ENCODE data around the gene ZNF827.

The ZNF827 gene

GRCh38 chr4:145887241-145887991 is 51.2 kb downstream of the ZNF827 start:
- DNase-seq = no peak

DNA sequence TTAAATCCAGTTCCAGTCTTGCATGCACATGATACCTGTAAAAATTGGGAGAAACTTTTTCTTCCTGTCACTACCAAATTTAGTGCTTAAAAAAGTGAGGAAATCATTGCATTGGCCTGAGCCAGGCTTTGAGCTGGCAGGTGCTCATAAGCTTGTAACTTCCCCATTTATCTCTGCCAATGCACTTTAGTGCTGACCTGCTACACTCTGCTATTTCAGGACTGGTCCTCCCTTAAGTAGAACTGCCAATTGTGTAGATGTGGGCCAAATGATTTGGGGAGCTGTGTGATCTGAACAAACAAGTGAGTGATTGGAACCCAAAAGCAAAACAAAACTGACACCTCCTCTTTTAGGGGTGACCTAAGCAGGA is 51.8 kb downstream of the ZNF827 start:
- peak; percentile 50 for DNase-seq

- no peak for DNase-seq
Observed at GRCh38 chr4:145885666-145886065, 53.0 kb downstream of the ZNF827 start.

DNA sequence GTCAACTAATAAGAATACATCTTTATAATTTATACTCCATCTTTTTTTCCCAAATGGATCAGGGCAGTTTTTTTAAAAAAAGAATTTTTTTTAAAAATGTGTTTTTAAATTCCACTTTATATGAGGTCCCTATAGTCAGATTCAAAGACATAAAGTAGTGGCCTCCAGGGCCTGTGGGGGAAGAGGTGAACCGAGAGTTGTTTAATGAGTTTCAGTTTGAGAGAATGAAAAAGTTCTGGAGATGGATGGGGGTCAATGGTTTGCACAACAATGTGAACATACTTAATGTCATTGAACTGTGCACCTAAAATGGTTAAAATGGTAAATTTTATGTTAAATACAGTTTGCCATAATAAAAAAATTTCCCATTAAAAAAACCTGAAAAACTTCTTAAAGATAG is 53.8 kb downstream of the ZNF827 start:
- DNase-seq = no peak

DNA sequence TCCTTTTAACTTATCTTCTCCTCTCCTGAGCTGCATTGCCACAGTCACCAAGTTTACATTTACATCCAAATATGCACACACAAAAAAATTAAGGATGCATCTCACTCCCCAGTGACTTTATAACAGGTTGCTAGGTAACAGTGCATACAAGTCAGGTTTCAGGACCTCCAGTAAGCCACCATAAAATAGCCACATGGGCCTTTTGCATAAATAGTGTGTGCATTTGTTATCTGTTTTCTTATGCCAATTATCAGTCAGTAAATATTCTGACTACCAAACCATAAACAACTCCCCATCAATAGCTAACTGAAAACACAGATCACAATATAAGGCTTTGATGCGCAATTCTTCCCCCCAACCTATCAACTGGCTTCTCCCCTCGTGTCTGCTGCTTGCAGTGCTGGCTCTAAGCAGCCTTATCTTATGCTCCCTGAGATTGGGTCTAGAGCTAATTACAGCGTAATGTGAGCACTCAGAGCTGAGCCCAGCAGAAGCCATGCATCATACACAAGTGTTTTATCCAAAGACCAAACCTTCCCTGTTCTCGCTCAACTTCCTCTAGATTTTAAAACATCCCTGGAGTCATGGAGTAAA is 55.4 kb downstream of the ZNF827 start:
- DNase-seq = no peak

- DNase-seq = no peak
Observed at GRCh38 chr4:145882604-145883003, 56.0 kb downstream of the ZNF827 start.

- peak; percentile 48 for DNase-seq
Observed at GRCh38 chr4:145881989-145882388, 56.6 kb downstream of the ZNF827 start.

DNA sequence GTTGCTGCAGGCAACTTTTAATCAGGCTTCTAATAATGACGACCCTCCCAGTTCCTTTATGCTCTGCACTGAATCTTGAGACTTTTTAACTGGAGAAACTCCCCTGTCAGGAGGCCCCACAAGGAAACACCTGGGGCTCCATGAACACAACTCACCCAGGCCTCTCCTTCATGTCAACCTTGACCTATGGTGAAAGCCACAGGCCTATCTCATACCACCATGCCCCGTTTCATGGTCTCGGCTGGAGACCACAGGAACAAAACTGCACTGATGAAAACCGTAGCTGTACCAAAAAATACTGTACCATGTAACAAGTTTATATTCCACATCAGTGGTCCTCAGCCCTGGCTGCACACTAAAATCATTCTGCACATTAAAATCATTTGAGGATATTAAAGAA is 57.0 kb downstream of the ZNF827 start:
- DNase-seq = no peak

DNA sequence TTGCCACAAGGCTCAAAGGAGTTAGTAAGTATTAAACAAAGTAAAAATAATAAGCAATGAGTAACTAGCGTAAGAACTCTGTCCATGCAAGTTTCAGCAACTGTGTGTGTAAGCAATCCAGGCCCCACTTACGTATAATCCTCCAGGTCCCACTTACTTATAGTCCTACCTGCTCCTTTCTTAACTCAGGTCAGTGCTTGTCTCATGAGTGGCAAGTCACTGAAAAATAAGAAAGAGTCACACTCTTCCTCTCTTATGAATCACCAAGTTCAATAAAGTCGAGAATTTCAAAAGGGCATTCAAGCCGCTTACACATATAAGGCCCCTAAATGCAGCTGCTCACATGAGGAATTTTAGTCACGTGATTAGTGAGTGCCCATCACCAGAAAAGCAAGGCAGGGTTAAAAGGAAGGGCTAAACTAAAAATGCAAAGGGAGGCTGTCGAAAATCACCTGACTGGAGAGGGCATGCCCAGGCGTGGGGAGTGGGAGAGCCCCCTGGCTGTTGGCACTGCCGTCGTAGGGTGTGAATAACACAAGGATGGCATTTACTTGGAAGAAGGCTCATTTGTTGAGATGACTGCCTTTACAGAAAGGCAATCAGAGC is 58.2 kb downstream of the ZNF827 start:
- no peak for DNase-seq

- no peak for DNase-seq
Observed at GRCh38 chr4:145879598-145879997, 59.0 kb downstream of the ZNF827 start.

GRCh38 chr4:145878501-145879435 is 59.9 kb downstream of the ZNF827 start:
- DNase-seq = no peak

DNA sequence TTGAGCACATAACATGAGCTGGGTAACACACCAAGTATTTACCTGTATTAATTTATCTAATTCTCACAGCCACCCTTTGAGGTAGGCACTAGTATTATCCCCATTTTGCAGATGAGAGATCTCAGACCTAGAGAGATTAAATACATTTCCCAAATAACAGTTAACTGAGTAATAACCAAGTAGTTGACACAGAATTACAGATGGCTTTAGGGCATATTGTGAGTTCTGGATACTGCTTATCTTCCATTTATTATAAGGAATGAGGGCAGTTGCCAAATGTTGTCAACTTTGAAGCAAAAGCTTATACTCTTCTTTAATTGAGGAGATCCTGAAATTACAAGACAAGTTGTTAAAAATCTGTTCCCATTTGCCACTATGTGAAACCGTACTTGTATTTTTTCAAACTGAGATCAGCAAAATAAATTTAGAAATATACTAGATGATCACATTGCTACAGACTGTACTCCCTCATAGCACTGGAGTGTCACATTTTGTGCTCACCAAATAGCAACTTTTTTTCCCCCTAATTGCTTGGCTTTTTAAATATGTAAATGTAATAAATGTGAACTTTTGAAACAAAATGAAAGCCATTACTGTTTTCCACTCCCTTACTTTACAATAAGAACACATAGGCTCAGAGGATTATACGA is 62.0 kb downstream of the ZNF827 start:
- no peak for DNase-seq

DNA sequence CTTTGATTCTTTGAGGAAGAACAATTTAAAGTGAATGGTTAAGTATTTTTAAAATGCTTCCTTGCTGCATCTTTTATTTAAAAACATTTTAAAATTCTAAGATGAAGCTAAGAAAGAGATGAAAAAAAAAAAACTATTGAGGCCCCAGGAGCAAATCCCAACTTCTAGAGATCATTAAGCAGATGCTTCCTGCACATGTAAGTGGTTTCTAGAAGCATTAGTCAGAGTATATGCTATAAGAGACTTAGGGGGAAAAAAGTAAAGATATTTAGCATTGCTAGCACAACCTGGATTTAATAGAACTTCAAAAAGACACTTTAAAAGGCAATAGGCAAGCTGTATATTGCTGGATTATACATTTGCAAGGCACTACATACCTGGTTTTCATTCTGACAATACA is 64.7 kb downstream of the ZNF827 start:
- no peak for DNase-seq

DNA sequence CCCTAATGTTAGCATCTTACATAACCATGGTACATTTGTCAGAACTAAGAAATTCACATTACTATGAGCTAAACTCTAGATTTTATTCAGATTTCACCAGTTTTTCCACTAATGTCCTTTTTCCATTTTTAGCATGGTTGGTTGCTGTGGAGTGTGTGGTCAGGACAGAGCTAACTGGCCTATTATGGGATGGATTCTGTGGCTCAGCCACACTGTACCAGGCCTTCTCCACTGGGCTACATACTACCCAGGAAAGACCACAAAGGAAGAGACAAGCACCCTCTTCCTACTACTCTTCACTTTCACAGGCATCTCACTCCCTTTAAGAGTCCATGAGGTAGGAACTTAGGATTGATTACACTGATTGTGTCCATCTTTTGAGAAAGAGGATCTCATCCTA is 67.4 kb downstream of the ZNF827 start:
- DNase-seq = no peak

- DNase-seq = peak; percentile 15
Observed at GRCh38 chr4:145870155-145871020, 68.2 kb downstream of the ZNF827 start.

GRCh38 chr4:145868637-145869409 is 69.8 kb downstream of the ZNF827 start:
- DNase-seq = no peak

GRCh38 chr4:145867406-145867805 is 71.2 kb downstream of the ZNF827 start:
- DNase-seq = no peak

- no peak for DNase-seq
Observed at GRCh38 chr4:145866991-145867390, 71.6 kb downstream of the ZNF827 start.

- no peak for DNase-seq
Observed at GRCh38 chr4:145865274-145865941, 73.2 kb downstream of the ZNF827 start.

GRCh38 chr4:145863191-145863590 is 75.4 kb downstream of the ZNF827 start:
- DNase-seq = no peak
